HEK293 (cell line): ENCODE measurements around the gene SLC25A20.

Experiments used
- CTCF ChIA-PET: fragments of 350-600 bp; formaldehyde crosslinking; extraction: SDS; loops from one replicate; lab custom pipeline; 2021; ENCODE audit warnings: antibody characterized with exemption; lab: Yijun Ruan, JAX
- POLR2A ChIA-PET: fragments of 300-600 bp; formaldehyde crosslinking; extraction: SDS; loops from one replicate; lab custom pipeline; 2020; ENCODE audit warnings: antibody characterized with exemption, inconsistent platforms; lab: Yijun Ruan, JAX
- H3K27ac ChIP-seq: fragments of 200-500 bp; sonication (Bioruptor generic); 2 replicates; pipeline ENCODE4 v1.5.1; 2014; ENCODE audit warnings: low read depth, low read length, control low read depth, inconsistent platforms; ENCODE audit errors: extremely low read depth
- H3K36me3 ChIP-seq, 2 experiments: fragments of 200-500 bp in 1 of 2; sonication (Bioruptor generic) in 1 of 2; 1 replicate in 1 of 2; 2 replicates in 1 of 2; pipeline ENCODE4 v1.5.1; 2014 to 2017; ENCODE audit warnings: inconsistent platforms in 2 of 2, low read length in 2 of 2; ENCODE audit not compliant: control insufficient read depth in 2 of 2, insufficient read depth in 1 of 2
- H3K4me1 ChIP-seq: fragments of 200-500 bp; sonication (Bioruptor generic); 2 replicates; pipeline ENCODE4 v1.5.1; 2014; ENCODE audit warnings: mild to moderate bottlenecking, low read length, inconsistent platforms; ENCODE audit not compliant: control insufficient read depth, insufficient read depth
- H3K4me3 ChIP-seq: 2 replicates; pipeline ENCODE4 v1.5.1; 2011; ENCODE audit warnings: low read depth, mild to moderate bottlenecking, control low read depth, low read length, moderate library complexity
- H3K9me3 ChIP-seq: fragments of 200-500 bp; sonication (Bioruptor generic); 2 replicates; pipeline ENCODE4 v1.5.1; 2014; ENCODE audit warnings: low read depth, low read length, inconsistent platforms; ENCODE audit not compliant: control insufficient read depth, insufficient read depth
- BCL11B ChIP-seq: fragments of 450-650 bp; formaldehyde crosslinking; IDR thresholded peaks from 2 replicates; pipeline ENCODE4 v1.5.1; 2016; ENCODE audit warnings: low read depth, missing biosample characterization, missing genetic modification characterization
- CTCF ChIP-seq: fragments of 450-650 bp; formaldehyde crosslinking; IDR thresholded peaks from 2 replicates; pipeline ENCODE4 v1.5.1; 2016; ENCODE audit warnings: missing biosample characterization, missing genetic modification characterization
- GLI4 ChIP-seq: fragments of 450-650 bp; formaldehyde crosslinking; IDR thresholded peaks from 2 replicates; pipeline ENCODE4 v1.5.1; 2016; ENCODE audit warnings: missing biosample characterization, missing genetic modification characterization
- KLF16 ChIP-seq: fragments of 450-650 bp; formaldehyde crosslinking; IDR thresholded peaks from 2 replicates; pipeline ENCODE4 v1.5.1; 2017; ENCODE audit warnings: missing biosample characterization, missing genetic modification characterization
- KLF8 ChIP-seq: fragments of 450-650 bp; formaldehyde crosslinking; IDR thresholded peaks from 2 replicates; pipeline ENCODE4 v1.5.1; 2016; ENCODE audit warnings: missing biosample characterization, missing genetic modification characterization
- PRDM6 ChIP-seq: fragments of 450-650 bp; formaldehyde crosslinking; IDR thresholded peaks from 2 replicates; pipeline ENCODE4 v1.5.1; 2017; ENCODE audit warnings: missing biosample characterization, missing genetic modification characterization
- YY2 ChIP-seq: fragments of 450-650 bp; formaldehyde crosslinking; IDR thresholded peaks from 2 replicates; pipeline ENCODE4 v1.5.1; 2016; ENCODE audit warnings: missing biosample characterization, missing genetic modification characterization
- ZBTB17 ChIP-seq: fragments of 450-650 bp; formaldehyde crosslinking; IDR thresholded peaks from 2 replicates; pipeline ENCODE4 v1.5.1; 2016; ENCODE audit warnings: missing biosample characterization, missing genetic modification characterization
- ZIC2 ChIP-seq: fragments of 450-650 bp; formaldehyde crosslinking; IDR thresholded peaks from 2 replicates; pipeline ENCODE4 v1.5.1; 2016; ENCODE audit warnings: missing biosample characterization, missing genetic modification characterization
- ZNF202 ChIP-seq: fragments of 450-650 bp; formaldehyde crosslinking; IDR thresholded peaks from 2 replicates; pipeline ENCODE4 v1.5.1; 2016; ENCODE audit warnings: missing biosample characterization, missing genetic modification characterization, borderline replicate concordance
- ZNF26 ChIP-seq: fragments of 450-650 bp; formaldehyde crosslinking; IDR thresholded peaks from 2 replicates; pipeline ENCODE4 v1.5.1; 2016; ENCODE audit warnings: missing biosample characterization, missing genetic modification characterization
- ZNF311 ChIP-seq: fragments of 450-650 bp; formaldehyde crosslinking; IDR thresholded peaks from 2 replicates; pipeline ENCODE4 v1.5.1; 2017; ENCODE audit warnings: missing biosample characterization, missing genetic modification characterization, borderline replicate concordance
- ZNF518A ChIP-seq: fragments of 450-650 bp; formaldehyde crosslinking; conservative IDR thresholded peaks from 2 replicates; pipeline ENCODE4 v1.5.1; 2016; ENCODE audit warnings: low read depth, missing biosample characterization, missing genetic modification characterization
- ZNF658 ChIP-seq: fragments of 450-650 bp; formaldehyde crosslinking; IDR thresholded peaks from 2 replicates; pipeline ENCODE4; 2016; ENCODE audit warnings: missing biosample characterization, missing genetic modification characterization
- ZNF660 ChIP-seq: fragments of 450-650 bp; IDR thresholded peaks from 2 replicates; pipeline ENCODE4 v1.5.1; 2018; ENCODE audit warnings: missing biosample characterization, mild to moderate bottlenecking, missing genetic modification characterization
- ZNF777 ChIP-seq: fragments of 450-650 bp; formaldehyde crosslinking; IDR thresholded peaks from 2 replicates; pipeline ENCODE4 v1.5.1; 2017; ENCODE audit warnings: missing biosample characterization, missing genetic modification characterization, borderline replicate concordance
- ZNF791 ChIP-seq: fragments of 450-650 bp; formaldehyde crosslinking; IDR thresholded peaks from 2 replicates; pipeline ENCODE4 v1.5.1; 2016; ENCODE audit warnings: missing biosample characterization, missing genetic modification characterization
- ZXDB ChIP-seq: fragments of 450-650 bp; formaldehyde crosslinking; IDR thresholded peaks from 2 replicates; pipeline ENCODE4 v1.5.1; 2016; ENCODE audit warnings: missing biosample characterization, missing genetic modification characterization

SLC25A20 gene

GRCh38 chr3:48857641-48858040, 41.0 kb downstream of the SLC25A20 start:
- Histone ChIP-seq H3K36me3 (peaks cover 0 to 26% of the 10 kb centered on the region in 2 experiments; a peak in 1 of 3 replicates), H3K27ac (no peak overlapping the region), H3K9me3 (no peaks in the 10 kb centered on the region), H3K4me3 (no peak overlapping the region), H3K4me1 (no peaks in the 10 kb centered on the region)
- TF ChIP-seq ZNF311 (tag by site-specific recombination) (no peak), ZNF26 (tag by site-specific recombination) (no peak), BCL11B (no peak), KLF16 (tag by site-specific recombination) (no peak), ZBTB17 (no peak), ZNF202 (tag by site-specific recombination) (no peak), PRDM6 (no peak), ZNF791 (no peak), ZIC2 (tag by site-specific recombination) (no peak), CTCF (tag by site-specific recombination) (no peak), GLI4 (no peak), ZNF658 (tag by site-specific recombination) (no peak), ZNF518A (tag by site-specific recombination) (no peak), ZNF660 (no peak), KLF8 (tag by site-specific recombination) (no peak), ZNF777 (no peak), YY2 (tag by site-specific recombination) (no peak)
- ChIA-PET POLR2A (no interaction called here), CTCF (no interaction called here)

GRCh38 chr3:48856469-48856868, 42.2 kb downstream of the SLC25A20 start:
- ChIA-PET CTCF (interaction anchor here (0.6 kb wide), 1 partner anchor 14 kb away, joined by 4 read pairs; no protein-coding TSS in a partner anchor), POLR2A (no interaction called here)
- no peaks in the 10 kb centered on the region for H3K9me3 ChIP-seq
- no peak overlapping the region for H3K27ac ChIP-seq
- no peaks in the 10 kb centered on the region for H3K4me1 ChIP-seq
- H3K4me3 ChIP-seq: no peak overlapping the region
- TF ChIP-seq ZXDB (tag by site-specific recombination) (no peak), ZBTB17 (peak; percentile 28; the same call in 1 of the 2 replicates)
- peaks cover 0 to 20% of the 10 kb centered on the region in 2 experiments; a peak in 1 of 3 replicates for H3K36me3 ChIP-seq
